Measurements from ENCODE around the gene AADACL2. TPM values are rescaled to one million over a fixed set of nuclear protein-coding genes. Genes with fewer than 3 reads are reported as not detected.

The AADACL2 gene
- total and polyA plus RNA-seq, 4 experiments from 2014 or later = not detected

DNA sequence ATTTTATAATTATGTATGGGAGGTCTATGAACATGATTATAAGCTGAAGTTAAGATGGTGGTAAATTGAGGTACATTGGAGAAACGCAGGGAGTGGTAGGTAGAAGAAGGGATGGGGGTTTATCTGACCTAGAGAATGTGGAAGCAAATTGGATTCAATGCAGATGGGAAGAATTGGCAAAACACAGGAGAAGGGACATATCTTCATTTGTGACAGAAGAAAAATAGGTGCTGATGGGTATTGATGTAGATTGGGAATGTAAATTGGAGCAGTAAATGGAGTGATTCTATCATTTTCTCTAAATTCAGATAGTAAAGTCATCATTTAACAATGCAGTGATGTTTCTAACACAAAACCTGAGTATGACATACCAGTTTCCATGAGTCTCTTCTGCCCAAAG is 40.5 kb downstream of the AADACL2 start:
- H3K36me3 ChIP-seq (ENCODE audit: insufficient read depth, low read length) = no peaks in the 10 kb centered on the region
- no peak overlapping the region for H3K4me3 ChIP-seq (ENCODE audit: low read length in 2 of 2)
- no peak for DNase-seq
- Mint-ChIP-seq H3K36me3 (no peaks in the 10 kb centered on the region), H3K27me3 (peaks cover 7 to 10% of the 10 kb centered on the region in 2 donors), H3K4me3 (no peak overlapping the region), H3K27ac (no peak overlapping the region), H3K9me3 (no peaks in the 10 kb centered on the region), H3K4me1 (no peaks in the 10 kb centered on the region)
- H3K27me3 ChIP-seq (ENCODE audit: insufficient read depth, low read length) = no peaks in the 10 kb centered on the region
- no peaks in the 10 kb centered on the region for H3K9me3 ChIP-seq (ENCODE audit: control insufficient read depth in 1 of 2, low read length in 2 of 2)
- ChIA-PET POLR2A (ENCODE audit: partially characterized antibody) (no interaction called here), CTCF (ENCODE audit: partially characterized antibody) (no interaction called here)
- intact Hi-C loops (cut with micrococcal nuclease) = no loop called here
- H3K27ac ChIP-seq (ENCODE audit: low read depth, low read length) = no peak overlapping the region
- H3K4me1 ChIP-seq (ENCODE audit: insufficient read depth, low read length) = no peaks in the 10 kb centered on the region

DNA sequence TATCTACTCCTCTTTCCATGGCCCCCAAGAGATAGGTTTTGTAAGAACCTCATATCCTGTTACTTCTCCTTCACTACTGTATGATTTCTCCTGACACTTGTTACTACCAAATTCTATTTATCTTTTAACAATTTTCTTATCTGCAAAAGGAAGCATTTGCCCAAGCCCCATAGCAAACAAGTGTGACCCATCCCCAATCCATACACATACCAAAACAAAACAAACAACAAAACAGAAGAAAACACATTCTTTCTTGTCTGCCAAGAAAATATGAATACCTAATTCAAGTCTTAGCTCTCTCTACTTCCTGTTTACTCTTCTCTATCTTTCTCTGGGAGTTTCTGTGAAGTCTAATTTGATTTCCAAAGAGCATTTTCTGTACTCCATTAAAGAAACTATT is 41.2 kb downstream of the AADACL2 start:
- Mint-ChIP-seq H3K27ac (no peak overlapping the region), H3K4me3 (no peak overlapping the region), H3K27me3 (peaks cover 7 to 10% of the 10 kb centered on the region in 2 donors), H3K36me3 (no peaks in the 10 kb centered on the region), H3K4me1 (no peaks in the 10 kb centered on the region), H3K9me3 (no peaks in the 10 kb centered on the region)
- intact Hi-C loops (cut with micrococcal nuclease) = no loop called here
- Histone ChIP-seq H3K27ac (ENCODE audit: low read depth, low read length) (no peak overlapping the region), H3K4me3 (ENCODE audit: low read length in 2 of 2) (no peak overlapping the region), H3K36me3 (ENCODE audit: insufficient read depth, low read length) (no peaks in the 10 kb centered on the region), H3K9me3 (ENCODE audit: control insufficient read depth in 1 of 2, low read length in 2 of 2) (no peaks in the 10 kb centered on the region), H3K4me1 (ENCODE audit: insufficient read depth, low read length) (no peaks in the 10 kb centered on the region), H3K27me3 (ENCODE audit: insufficient read depth, low read length) (no peaks in the 10 kb centered on the region)
- CTCF ChIA-PET (ENCODE audit: partially characterized antibody) = no interaction called here
- no peak for DNase-seq
- POLR2A ChIA-PET (ENCODE audit: partially characterized antibody) = no interaction called here

DNA sequence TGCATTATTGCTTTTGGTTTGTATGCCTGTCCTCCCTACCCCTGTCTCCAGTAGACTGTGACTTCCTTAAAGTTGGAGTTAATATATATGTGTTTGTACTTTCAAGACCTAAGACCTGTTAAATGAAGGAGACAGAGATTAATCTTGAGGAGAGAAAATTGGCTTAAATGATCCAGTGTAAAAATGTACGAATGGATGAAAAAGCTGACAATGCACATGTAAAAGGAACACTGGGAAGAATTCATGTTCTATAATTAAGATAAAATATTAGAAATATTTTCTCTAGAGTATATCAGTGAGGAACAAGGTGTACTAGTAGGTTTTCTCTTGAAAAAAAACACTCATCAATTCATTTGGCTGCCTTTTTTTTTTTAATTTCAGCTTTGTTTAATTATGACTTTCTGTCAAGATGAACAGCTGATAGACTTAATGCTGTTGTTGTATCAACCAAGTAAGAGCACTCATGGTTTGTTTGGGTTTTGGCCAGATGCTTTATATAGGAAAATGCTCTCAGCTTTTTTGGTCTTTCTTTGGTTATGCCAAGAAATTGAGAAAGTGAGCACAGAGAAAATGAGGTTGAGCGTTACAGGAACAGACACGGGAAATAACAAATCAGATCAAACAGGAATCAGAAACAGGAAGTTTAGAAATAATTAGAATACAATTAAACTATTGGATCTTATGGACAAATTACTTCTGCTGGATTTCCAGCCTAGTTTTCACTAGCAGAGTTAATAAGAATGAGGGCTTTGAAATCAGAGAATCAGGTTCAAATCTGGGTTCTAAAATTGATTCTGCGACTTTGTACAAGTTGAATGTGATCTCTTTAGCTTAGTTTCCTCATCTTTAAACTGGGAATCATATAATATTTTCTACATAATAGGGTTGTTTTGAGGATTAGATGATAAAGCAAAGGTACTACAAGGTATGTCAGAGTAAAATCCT is 41.9 kb downstream of the AADACL2 start:
- CTCF ChIA-PET (ENCODE audit: partially characterized antibody) = no interaction called here
- H3K36me3 Mint-ChIP-seq = no peaks in the 10 kb centered on the region
- H3K27me3 Mint-ChIP-seq = peaks cover 7 to 10% of the 10 kb centered on the region in 2 donors

DNA sequence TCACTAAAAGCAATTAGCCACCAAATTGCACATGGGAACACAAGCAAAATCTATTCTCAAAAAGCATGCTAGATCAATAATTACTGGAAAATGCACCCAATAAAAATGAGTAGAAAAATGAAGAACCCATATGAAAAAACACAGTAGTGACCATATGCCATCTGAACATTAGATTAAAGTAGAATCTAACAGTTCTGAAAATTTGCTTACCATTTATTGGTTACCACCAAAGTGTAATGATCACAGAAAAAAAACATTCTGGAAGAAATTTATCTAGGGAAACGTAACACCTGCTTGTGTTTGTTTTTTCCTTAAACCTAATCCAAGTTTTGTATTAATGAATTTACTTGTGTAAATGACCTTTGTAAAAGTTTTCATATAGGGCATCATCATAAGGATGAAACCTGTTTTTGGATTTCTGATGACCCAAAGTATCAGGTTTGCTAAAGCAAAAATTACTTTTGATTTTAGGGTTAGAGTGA is 42.6 kb downstream of the AADACL2 start:
- H3K36me3 ChIP-seq (ENCODE audit: insufficient read depth, low read length) = no peaks in the 10 kb centered on the region
- no peaks in the 10 kb centered on the region for H3K36me3 Mint-ChIP-seq
- no peak overlapping the region for H3K4me3 ChIP-seq (ENCODE audit: low read length in 2 of 2)
- DNase-seq = no peak
- ChIA-PET CTCF (ENCODE audit: partially characterized antibody) (no interaction called here), POLR2A (ENCODE audit: partially characterized antibody) (no interaction called here)
- no peak overlapping the region for H3K27ac ChIP-seq (ENCODE audit: low read depth, low read length)
- H3K27me3 Mint-ChIP-seq = peaks cover 7 to 10% of the 10 kb centered on the region in 2 donors
- H3K4me1 Mint-ChIP-seq = no peaks in the 10 kb centered on the region
- intact Hi-C loops (cut with micrococcal nuclease) = no loop called here
- no peaks in the 10 kb centered on the region for H3K27me3 ChIP-seq (ENCODE audit: insufficient read depth, low read length)
- no peaks in the 10 kb centered on the region for H3K4me1 ChIP-seq (ENCODE audit: insufficient read depth, low read length)
- H3K9me3 Mint-ChIP-seq = no peaks in the 10 kb centered on the region
- H3K9me3 ChIP-seq (ENCODE audit: control insufficient read depth in 1 of 2, low read length in 2 of 2) = no peaks in the 10 kb centered on the region
- H3K27ac Mint-ChIP-seq = no peak overlapping the region
- no peak overlapping the region for H3K4me3 Mint-ChIP-seq

More for the DNA sequence above, 41.9 kb downstream of the AADACL2 start:
- no peaks in the 10 kb centered on the region for H3K9me3 Mint-ChIP-seq
- H3K27ac Mint-ChIP-seq = no peak overlapping the region
- Histone ChIP-seq H3K4me3 (ENCODE audit: low read length in 2 of 2) (no peak overlapping the region), H3K9me3 (ENCODE audit: control insufficient read depth in 1 of 2, low read length in 2 of 2) (no peaks in the 10 kb centered on the region), H3K27me3 (ENCODE audit: insufficient read depth, low read length) (no peaks in the 10 kb centered on the region), H3K36me3 (ENCODE audit: insufficient read depth, low read length) (no peaks in the 10 kb centered on the region), H3K4me1 (ENCODE audit: insufficient read depth, low read length) (no peaks in the 10 kb centered on the region), H3K27ac (ENCODE audit: low read depth, low read length) (no peak overlapping the region)
- no peak overlapping the region for H3K4me3 Mint-ChIP-seq
- intact Hi-C loops (cut with micrococcal nuclease) = no loop called here
- POLR2A ChIA-PET (ENCODE audit: partially characterized antibody) = no interaction called here
- H3K4me1 Mint-ChIP-seq = no peaks in the 10 kb centered on the region
- DNase-seq = no peak

DNA sequence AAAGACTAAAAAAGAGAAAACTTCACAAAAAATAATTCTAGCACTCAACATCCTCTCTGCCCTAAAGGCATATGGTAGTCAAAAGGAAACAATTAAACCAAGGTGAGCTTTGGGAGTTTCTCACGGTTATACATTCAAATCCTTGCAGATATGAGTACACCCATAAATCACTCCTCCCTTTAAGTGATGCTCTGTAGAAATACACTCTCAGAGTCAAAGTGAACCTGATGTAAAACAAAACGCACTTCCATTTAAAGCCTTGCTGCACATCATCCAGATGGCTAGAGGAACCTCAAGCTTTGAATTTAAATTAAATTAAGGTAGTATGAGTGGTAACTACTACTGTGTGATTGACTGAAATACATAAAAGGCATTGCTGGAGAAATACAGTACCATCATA is 44.2 kb downstream of the AADACL2 start:
- Mint-ChIP-seq H3K9me3 (no peaks in the 10 kb centered on the region), H3K4me3 (no peak overlapping the region)
- no peaks in the 10 kb centered on the region for H3K36me3 ChIP-seq (ENCODE audit: insufficient read depth, low read length)

DNA sequence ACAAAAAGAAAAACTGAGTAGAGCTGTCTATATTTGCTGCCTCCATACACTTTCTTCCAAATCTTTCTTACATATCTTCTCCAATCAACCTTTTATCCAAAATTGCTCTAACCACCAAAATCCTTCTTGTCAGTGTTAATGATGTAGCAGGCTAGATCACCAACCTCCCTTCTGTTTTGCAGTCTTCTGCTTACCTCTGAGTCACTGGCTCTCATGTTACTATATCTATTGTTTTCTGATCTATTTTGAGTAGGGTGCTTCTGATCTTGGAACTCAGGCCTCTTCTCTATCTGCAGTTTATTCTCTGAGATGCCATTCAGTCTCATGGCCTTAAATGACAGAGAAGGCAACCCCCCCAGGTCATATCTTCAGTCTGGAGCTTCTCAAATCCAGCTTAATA is 53.9 kb downstream of the AADACL2 start:
- ChIA-PET CTCF (ENCODE audit: partially characterized antibody) (no interaction called here), POLR2A (ENCODE audit: partially characterized antibody) (no interaction called here)
- no peaks in the 10 kb centered on the region for H3K36me3 Mint-ChIP-seq
- Histone ChIP-seq H3K4me1 (ENCODE audit: insufficient read depth, low read length) (no peaks in the 10 kb centered on the region), H3K27me3 (ENCODE audit: insufficient read depth, low read length) (no peaks in the 10 kb centered on the region), H3K9me3 (ENCODE audit: control insufficient read depth in 1 of 2, low read length in 2 of 2) (no peaks in the 10 kb centered on the region), H3K36me3 (ENCODE audit: insufficient read depth, low read length) (no peaks in the 10 kb centered on the region), H3K4me3 (ENCODE audit: low read length in 2 of 2) (no peak overlapping the region), H3K27ac (ENCODE audit: low read depth, low read length) (no peak overlapping the region)
- no peaks in the 10 kb centered on the region for H3K4me1 Mint-ChIP-seq
- intact Hi-C loops (cut with micrococcal nuclease) = no loop called here
- no peak overlapping the region for H3K27ac Mint-ChIP-seq
- no peaks in the 10 kb centered on the region for H3K9me3 Mint-ChIP-seq
- no peak for DNase-seq
- no peak overlapping the region for H3K4me3 Mint-ChIP-seq
- peaks cover 0 to 5% of the 10 kb centered on the region in 2 donors for H3K27me3 Mint-ChIP-seq

More for the DNA sequence above, 44.2 kb downstream of the AADACL2 start:
- H3K4me3 ChIP-seq (ENCODE audit: low read length in 2 of 2) = no peak overlapping the region
- H3K27ac Mint-ChIP-seq = no peak overlapping the region
- intact Hi-C loops (cut with micrococcal nuclease) = no loop called here
- peaks cover 6 to 8% of the 10 kb centered on the region in 2 donors for H3K27me3 Mint-ChIP-seq
- DNase-seq = no peak
- H3K9me3 ChIP-seq (ENCODE audit: control insufficient read depth in 1 of 2, low read length in 2 of 2) = no peaks in the 10 kb centered on the region
- H3K27ac ChIP-seq (ENCODE audit: low read depth, low read length) = no peak overlapping the region
- no peaks in the 10 kb centered on the region for H3K4me1 ChIP-seq (ENCODE audit: insufficient read depth, low read length)
- H3K27me3 ChIP-seq (ENCODE audit: insufficient read depth, low read length) = no peaks in the 10 kb centered on the region
- ChIA-PET POLR2A (ENCODE audit: partially characterized antibody) (no interaction called here), CTCF (ENCODE audit: partially characterized antibody) (no interaction called here)
- H3K36me3 Mint-ChIP-seq = no peaks in the 10 kb centered on the region
- no peaks in the 10 kb centered on the region for H3K4me1 Mint-ChIP-seq

DNA sequence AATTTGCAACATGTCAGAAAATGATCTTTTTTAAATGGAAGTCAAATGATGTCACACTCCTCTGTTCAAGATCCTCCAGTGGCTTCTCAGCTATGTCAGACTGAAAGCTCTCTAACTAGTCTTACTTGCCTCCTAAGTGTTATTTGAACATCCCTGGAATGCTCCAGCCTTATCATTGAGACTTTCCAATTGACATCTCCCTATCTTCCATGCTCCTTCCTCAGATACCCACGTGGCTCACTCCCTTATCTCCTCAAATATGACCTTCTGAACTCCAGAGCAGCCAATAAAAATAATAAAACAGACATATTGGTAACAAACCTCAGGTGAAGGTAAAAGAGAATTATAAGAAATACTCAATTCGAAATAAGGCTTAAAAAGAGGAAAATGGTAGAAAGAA is 54.7 kb downstream of the AADACL2 start:
- Histone ChIP-seq H3K9me3 (ENCODE audit: control insufficient read depth in 1 of 2, low read length in 2 of 2) (no peaks in the 10 kb centered on the region), H3K4me3 (ENCODE audit: low read length in 2 of 2) (no peak overlapping the region), H3K36me3 (ENCODE audit: insufficient read depth, low read length) (no peaks in the 10 kb centered on the region), H3K4me1 (ENCODE audit: insufficient read depth, low read length) (no peaks in the 10 kb centered on the region), H3K27me3 (ENCODE audit: insufficient read depth, low read length) (no peaks in the 10 kb centered on the region), H3K27ac (ENCODE audit: low read depth, low read length) (no peak overlapping the region)
- Mint-ChIP-seq H3K4me3 (no peak overlapping the region), H3K36me3 (no peaks in the 10 kb centered on the region), H3K9me3 (no peaks in the 10 kb centered on the region), H3K27ac (no peak overlapping the region), H3K27me3 (peaks cover 0 to 5% of the 10 kb centered on the region in 2 donors), H3K4me1 (no peaks in the 10 kb centered on the region)
- DNase-seq = no peak
- POLR2A ChIA-PET (ENCODE audit: partially characterized antibody) = no interaction called here
- intact Hi-C loops (cut with micrococcal nuclease) = no loop called here
- CTCF ChIA-PET (ENCODE audit: partially characterized antibody) = no interaction called here
